ENCODE measurements around the gene FLVCR1. TPM values are rescaled to one million over a fixed set of nuclear protein-coding genes. Genes with fewer than 3 reads are reported as not detected.
"Not testable (repeated sequence)": the region's sequence is repeated elsewhere in the genome, so short reads cannot be mapped to it uniquely, and the experiment has no call there.

Gene FLVCR1
- 10 to 100 TPM; 21.7 to 27.3 (median 23.8) TPM for polyA plus RNA-seq (ENCODE audit: insufficient read length in 3 of 3)

DNA sequence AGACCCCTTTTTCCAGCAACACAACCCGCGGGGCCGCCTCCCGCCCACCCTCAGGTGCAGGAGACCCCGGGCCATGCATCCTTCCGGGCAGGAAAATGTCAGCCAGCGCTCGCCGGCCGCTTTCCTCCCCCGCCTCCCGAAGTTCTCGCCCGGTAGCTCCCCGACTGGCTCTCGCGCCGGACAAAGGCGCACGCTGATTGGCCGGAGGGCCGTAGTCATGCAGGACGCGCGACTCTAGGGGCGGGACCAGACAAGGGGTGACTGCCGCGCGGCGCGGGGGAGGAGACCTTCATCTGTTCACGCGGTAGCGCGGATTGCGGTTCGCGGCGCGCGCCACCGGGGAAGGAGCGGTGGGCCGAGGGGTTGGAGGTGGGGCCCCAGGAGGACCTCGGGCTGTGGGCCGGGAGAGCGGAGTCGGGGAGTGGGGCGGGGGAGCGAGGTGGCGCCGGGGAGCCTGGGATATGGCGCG is at the start of gene FLVCR1:
Gene FLVCR1, plus strand, starts transcription at position 284 of the 469 bp plus-strand sequence. Its CDS starts 178 bp downstream, at position 462.
- peak; percentile 82 to 96 (median 89) for DNase-seq (ENCODE audit: low read depth in 3 of 3, low spot score in 2 of 3)

DNA sequence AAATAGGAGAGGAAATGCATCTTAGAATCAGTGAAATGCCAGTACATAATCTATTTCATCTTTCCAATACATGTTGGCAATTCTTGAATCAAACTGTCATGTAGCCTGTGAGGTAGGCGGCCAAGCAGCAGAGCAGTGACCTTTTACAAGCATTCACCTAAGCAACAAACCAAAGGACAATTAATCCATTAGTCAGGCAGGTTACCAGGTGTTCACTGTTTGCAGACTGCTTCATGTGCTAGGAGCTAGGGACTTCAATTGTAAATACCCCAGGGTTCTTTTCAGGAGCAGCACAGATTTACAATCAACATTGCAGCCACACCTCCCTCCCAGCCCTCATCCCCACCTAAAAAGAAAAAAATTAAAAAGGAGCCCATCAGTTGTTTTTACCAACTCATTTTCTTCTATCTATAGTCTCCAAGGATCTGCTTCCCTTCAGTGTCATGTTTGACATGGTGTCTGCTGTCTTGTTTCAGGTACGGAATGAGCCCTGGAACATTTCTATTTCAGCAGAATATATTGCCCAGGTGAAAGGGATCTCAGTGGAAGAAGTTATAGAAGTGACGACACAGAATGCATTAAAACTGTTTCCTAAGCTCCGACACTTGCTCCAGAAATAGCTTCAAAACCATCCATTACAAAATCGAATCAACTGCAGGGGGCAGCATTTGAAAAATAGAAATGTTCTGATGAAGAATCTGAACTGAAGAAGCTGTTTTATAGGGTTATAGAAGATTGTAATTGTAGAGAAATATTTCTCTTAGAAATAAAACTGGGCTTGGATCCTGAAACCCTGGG is 43.3 kb upstream of the FLVCR1 start:
- DNase-seq (ENCODE audit: low read depth in 3 of 3, low spot score in 2 of 3), result no peak

DNA sequence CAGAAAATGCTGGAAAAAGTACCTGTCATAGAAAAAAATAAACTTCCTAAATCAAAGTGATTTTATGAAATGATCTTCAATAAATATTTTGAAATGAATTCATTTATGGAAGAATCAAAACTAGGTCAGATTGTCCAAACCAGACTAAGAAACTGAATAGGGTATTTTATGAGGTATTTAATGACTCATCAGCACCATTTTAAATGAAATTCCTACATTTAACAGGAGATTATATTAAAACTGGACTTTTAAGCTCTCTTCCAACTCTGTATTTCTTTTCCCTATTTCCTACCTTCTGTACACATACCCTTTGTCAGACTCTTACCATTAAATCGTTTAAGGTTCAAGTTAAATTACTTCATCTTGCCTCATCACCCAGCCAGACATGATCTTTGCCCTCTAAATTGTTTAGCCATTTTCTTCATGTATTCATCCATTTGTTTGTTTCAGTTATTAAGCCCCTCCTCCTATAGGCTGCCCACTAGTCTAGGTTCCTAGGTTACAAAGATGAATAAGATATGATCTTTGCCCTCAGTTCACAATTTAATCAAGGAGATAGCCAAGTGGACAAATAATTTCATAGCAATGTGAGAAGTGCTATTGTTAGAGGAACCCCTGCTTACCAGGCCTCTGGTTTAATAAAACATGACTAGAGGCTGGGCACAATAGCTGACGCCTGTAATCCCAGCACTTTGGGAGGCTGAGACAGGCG is 41.4 kb upstream of the FLVCR1 start:
- no peak for DNase-seq (ENCODE audit: low read depth in 3 of 3, low spot score in 2 of 3)

DNA sequence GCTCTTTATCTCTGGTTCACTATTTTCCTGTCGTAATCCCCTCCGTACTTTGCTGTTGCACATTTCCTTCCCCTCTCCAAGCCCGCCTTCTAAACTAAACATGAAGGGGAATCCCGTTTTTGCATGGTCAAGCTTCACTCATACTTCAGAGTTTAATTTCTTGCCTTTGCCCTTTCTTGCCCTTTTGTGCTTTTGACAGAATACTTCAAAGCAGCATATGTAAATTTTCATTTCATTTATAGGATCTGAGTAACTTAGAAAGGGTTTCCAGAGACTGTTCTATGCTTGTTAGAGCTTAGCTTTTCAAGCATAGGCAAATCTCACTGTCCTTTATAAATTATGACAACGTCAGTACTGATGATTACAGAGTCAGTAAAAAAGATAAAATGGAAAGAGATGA is 38.3 kb upstream of the FLVCR1 start:
- no peak for DNase-seq (ENCODE audit: low read depth in 3 of 3, low spot score in 2 of 3)

DNA sequence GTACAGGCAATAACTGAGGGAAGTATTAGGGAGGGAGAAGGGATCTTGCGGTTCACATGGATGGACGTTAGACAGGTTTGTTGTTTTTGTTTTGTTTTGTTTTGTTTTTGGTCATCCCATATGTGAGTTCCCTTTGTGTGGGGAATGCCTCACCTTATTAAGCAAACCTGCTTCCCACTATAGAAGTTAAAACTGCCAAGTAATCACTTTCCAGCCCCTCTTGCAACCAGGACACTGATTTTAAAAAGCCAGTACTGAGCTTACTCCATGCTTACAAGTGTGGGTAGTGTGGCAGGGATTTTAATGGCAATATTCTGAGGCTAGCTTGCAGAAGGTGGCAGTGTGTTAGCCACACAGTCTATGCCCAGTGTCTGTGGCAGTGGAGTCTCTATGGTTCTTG is 37.1 kb upstream of the FLVCR1 start:
- DNase-seq (ENCODE audit: low read depth in 3 of 3, low spot score in 2 of 3), result no peak

DNA sequence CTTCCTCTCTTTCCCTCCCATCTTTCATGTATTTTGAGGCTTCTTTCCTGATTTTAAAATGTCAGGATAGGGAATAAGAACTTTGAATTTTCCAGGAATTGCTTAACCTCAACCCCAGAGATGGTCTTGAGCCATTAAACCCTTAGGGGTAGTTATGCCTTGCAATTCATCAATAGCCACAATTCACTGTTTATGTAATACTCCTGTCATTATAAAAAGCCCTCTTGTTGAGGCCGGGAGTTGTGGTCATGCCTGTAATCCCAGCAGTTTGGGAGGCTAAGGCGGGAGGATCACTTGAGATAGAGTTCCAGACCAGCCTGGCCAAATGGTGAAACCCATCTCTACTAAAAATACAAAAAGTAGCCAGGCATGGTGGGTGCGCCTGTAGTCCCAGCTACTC is 35.1 kb upstream of the FLVCR1 start:
- no peak for DNase-seq (ENCODE audit: low read depth in 3 of 3, low spot score in 2 of 3)

DNA sequence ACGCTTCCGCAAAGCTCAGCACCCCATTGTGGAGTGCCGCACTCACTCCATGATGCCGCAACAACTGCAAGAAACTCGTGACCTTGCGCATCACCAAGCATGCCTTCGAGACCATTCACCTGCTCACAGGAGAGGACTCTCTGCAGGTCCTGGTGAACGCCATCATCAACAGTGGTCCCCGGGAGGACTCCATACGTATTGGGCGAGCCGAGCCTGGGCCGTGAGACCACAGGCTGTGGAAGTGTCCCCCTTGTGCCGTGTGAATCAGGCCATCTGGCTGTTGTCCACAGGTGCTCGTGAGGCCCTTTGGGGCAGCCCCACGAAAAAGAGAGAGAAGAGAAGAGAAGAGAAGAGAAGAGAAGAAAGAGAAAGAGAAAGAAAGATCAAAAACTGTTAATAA is 33.9 kb upstream of the FLVCR1 start:
- DNase-seq (ENCODE audit: low read depth in 3 of 3, low spot score in 2 of 3), result no peak

DNA sequence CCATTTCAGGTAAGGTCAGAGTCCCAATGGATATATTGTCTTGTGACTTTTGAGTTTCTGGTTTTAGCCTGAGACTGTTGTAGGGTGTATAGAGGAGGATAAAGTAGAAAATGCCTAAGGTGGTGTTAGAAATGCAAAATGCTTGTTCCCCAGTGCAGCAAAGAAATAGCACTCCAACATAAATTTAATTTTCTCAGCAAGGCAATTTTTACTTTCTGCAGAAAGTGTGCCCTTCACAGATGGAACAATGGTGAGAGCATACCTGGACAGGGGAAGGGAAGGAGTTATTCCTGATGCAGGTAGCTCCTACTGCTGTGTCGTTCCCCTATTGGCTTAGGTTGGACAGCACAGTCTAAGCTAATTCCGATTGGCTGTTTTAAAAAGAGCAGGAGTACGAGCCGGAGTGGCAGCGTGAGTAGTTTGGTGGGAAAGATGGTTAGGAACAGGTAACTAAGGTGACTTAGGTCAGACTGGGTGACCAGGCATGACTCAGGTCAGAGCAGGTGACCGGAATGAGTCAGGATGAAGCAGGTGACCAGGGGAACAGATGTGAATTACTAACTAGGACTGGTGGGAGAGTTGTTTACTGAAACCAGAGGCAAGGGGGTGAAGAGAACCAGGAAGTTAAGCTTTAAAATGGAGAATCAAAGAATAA is 32.1 kb upstream of the FLVCR1 start:
- DNase-seq (ENCODE audit: low read depth in 3 of 3, low spot score in 2 of 3), result no peak

DNA sequence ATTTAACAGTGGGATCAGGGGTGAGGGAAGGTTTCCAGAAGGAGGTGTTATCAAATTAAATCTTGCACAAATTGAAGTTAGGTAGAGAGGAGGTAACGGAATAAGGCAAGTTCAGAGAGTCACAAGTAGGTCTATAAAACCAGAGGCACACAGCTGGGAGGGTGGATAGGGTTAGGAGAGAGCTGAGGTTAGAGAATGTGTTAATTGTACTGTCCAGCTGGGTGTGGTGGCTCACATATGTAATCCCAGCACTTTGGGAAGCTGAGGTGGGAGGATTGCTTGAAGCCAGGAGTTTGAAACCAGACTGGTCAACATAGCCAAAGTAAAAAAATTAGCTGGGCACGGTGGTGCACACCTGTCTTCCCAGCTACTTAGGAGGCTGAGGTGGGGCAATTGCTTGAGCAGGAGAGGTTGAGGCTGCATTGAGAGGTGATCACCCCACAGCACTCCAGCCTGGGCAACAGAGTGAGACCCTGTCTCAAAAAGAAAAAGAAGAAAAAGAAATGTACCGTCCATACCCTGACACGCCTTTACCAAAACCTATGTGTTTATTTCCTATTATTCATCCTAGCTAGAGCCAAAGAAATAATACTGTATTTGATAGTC is 30.8 kb upstream of the FLVCR1 start:
- no peak for DNase-seq (ENCODE audit: low read depth in 3 of 3, low spot score in 2 of 3)

DNA sequence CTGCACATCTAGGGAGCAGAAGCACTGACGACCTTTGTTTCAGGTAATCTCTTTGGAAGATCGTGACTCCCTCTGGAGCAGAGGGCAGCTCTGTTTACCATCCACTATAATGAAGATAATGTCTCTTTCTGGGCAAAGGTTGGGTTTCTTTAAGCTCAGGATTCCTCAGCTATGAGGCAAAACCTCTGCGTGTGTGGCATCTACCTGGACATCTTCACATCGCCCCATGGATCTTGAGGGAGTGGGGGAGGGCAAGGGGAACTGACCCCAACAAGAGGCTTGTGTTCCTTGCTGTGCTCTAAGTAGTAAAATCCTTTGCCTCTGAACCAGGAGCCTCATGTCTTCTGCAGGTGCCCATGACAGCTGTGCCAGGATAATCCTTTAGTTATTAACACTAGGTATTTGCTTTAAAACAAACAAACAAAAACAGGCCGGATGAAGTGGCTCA is 30.2 kb upstream of the FLVCR1 start:
- DNase-seq (ENCODE audit: low read depth in 3 of 3, low spot score in 2 of 3), result no peak

DNA sequence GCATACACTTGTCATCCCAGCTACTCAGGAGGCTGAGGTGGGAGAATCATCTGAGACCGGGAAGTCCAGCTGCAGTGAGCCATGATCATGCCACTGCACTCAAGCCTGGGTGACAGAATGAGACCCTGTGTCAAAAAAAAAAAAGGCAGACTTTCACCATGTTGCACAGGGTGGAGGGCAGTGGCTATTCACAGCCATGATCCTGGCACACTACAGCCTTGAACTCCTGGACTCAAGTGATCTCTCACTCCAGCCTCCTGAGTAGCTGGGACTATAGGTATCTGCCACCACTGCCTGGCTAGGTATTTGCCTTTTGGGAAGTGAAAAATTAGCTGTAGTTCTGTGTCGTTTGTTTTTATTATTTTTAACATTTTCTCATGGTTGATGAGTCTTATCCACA is 29.7 kb upstream of the FLVCR1 start:
- no peak for DNase-seq (ENCODE audit: low read depth in 3 of 3, low spot score in 2 of 3)

DNA sequence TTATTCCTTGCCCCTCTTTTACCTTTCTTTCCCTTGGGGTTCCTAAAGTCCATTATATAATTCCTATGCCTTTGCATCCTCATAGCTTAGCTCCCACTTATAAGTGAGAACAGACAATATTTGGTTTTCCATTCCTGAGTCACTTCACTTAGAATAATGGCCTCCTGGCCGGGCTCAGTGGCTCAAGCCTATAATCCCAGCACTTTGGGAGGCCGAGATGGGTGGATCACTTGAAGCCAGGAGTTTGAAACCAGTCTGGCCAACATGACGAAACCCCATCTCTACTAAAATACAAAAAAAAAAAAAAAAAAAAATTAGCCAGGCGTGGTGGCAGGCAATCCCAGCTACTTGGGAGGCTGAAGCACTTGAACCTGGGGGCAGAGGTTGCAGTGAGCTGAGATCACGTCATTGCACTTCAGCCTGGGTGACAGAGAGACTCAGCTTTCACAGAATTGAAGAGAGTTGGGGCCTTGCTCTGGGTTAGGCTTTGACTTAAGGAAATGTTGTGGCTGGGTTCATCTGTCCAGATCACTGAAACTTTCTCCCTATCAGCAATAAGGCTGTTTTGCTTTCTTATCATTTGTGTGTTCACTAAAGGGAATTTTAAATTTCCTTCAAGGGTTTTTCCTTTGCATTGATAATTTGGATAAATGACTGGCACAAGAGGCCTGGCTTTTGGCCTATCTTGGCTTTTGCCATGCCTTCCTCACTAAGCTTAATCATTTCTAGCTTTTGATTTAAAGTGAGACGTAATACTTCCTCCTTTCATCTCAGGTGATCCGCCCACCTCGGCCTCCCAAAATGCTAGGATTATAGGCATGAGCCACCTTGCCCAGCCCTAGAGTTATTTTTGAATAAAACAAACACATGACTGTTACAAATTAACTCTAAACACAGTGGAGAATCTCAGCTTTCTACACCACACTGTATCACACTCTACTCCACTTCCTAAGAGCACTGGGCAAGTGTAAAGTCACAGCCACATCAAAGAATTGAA is 24.6 kb upstream of the FLVCR1 start:
- not testable (repeated sequence) for DNase-seq (ENCODE audit: low read depth in 3 of 3, low spot score in 2 of 3)

DNA sequence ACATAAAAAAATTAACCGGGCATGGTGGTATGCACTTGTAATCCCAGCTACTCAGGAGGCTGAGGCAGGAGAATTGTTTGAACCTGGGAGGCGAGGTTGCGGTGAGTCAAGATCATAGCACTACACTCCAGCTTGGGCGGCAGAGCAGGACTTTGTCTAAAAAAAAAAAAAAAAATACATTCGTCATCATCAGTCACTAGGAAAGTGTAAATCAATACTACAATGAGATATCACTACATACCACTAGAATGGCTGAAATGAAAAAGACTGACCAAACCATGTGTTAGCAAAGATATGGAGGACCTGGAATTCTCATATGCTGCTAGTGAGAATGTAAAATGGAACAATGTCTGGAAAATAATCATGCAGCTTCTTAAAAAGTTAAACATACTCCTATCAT is 19.9 kb upstream of the FLVCR1 start:
- DNase-seq (ENCODE audit: low read depth in 3 of 3, low spot score in 2 of 3), result no peak

DNA sequence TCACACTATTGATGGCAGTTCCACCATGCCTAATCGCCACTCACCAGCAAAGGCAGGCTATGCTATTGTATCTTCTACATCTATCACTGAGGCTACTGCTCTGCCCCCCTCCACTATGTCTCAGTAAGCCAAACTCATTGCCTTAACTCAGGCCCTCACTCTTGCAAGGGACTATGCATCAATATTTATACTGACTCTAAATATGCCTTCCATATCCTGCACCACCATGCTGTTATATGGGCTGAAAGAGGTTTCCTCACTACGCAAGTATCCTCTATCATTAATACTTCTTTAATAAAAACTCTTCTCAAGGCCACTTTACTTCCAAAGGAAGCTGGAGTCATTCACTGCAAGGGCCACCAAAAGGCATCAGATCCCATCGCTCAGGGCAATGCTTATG is 13.6 kb upstream of the FLVCR1 start:
- not testable (repeated sequence) for DNase-seq (ENCODE audit: low read depth in 3 of 3, low spot score in 2 of 3)

DNA sequence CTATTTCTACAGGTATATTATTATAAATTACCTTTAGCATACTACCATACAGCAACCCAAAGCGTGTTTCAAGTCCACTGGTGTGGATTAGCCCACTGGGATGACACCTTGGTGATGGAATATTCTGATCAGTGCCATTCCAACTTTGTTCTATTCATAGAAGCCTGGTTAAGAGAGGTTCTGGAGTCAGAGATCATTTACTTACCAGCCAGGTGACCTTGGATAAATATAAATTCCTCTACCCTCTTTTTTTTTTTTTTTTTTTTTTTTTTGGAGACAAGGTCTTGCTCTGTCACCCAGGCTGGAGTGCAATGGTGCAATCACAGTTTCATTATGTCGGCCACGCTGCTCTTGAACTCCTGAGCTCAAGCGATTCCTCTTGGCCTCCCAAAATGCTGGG is 10.5 kb upstream of the FLVCR1 start, which contains the start of gene SPATA45:
Gene SPATA45, minus strand, starts transcription at position 101 of the 400 bp plus-strand sequence. CDS start 11,500 bp downstream, outside the sequence.
- no peak for DNase-seq (ENCODE audit: low read depth in 3 of 3, low spot score in 2 of 3)

DNA sequence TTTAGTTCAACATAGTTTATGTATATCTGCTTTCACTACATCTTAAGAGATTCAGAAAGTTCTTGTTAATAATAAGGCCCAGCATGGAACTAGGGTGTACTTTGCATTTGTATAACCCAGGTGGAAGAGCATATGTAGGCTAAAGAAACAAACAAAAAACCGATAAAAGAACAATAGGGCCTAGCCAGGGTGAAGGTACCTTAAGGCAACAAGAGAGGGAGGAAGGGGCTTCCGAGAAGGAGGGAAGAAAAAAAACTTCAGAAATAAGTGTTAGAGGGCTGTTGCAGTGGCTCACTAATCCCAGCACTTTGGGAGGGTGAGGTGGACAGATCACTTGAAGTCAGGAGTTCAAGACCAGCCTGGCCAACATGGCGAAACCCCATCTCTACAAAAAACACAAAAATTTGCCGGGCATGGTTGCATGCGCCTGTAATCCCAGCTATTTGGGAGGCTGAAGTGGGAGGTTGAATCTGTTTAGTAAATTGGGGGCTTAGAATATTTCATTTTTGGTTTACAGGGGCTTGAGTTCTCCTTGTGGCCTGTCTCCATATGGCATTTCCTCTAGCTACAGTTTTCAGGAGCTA is 5.9 kb upstream of the FLVCR1 start:
- DNase-seq (ENCODE audit: low read depth in 3 of 3, low spot score in 2 of 3), result no peak

DNA sequence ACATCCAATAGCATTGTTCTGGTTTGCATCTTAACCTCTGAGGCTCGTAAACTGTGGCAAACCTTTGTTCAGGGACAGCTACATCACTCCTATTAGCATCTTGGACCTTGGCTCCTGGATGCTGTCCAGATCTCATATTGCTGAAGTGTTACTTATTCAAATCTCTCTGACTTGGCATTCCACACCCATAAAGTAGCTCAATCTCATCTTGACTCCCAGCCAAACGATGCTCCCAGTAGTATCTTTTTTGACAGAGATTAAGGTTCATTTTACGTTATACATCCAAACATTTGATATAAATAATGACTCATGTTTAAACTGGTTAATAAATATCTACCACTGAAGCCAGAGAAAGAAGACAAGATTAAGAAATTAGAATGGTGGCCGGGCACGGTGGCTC is 4.4 kb upstream of the FLVCR1 start:
- no peak for DNase-seq (ENCODE audit: low read depth in 3 of 3, low spot score in 2 of 3)

DNA sequence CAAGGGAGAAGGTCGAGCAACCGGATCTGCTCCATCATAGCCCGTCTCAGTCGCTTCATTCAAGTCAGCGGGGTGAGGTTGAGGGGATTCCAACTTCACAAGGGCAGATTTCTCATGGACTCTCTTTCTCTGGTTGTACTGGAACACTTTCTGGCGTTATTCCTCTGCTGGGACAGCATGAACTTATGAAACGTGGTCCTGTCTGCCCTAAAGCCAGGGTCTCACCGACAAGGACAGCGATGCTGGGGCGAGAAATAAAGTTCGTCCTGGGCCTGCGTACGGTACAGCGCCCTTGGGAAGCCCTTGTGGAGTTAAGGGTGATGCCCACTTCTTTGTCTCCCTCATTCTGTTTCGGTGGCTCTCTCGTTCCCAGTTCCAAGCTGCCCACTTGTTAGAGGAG is 1.3 kb upstream of the FLVCR1 start:
- DNase-seq (ENCODE audit: low read depth in 3 of 3, low spot score in 2 of 3), result no peak
